T-cell (primary cell): ENCODE results near the gene LIMS1. TPM values are rescaled to one million over a fixed set of nuclear protein-coding genes. Genes with fewer than 3 reads are reported as not detected.
"Not testable (repeated sequence)": the region's sequence is repeated elsewhere in the genome, so short reads cannot be mapped to it uniquely, and the experiment has no call there.

Experiments
- ATAC-seq, 4 experiments: fragments of 200-7000 bp in 3 of 4; fragments of 150-1000 bp in 1 of 4; cut with Tn5 transposase; replicated peaks in 1 of 4; 1 replicate in 3 of 4; 2 replicates in 1 of 4; pipeline ENCODE4 v1.10.0; 2021; ENCODE audit warnings: moderate library complexity in 3 of 4, mild to moderate bottlenecking in 2 of 4, moderate number of reproducible peaks in 1 of 4
- CTCF ChIA-PET, 2 donors: fragments of 300-600 bp; sonication (Branson Sonifier 250); formaldehyde crosslinking; loops; one replicate each; lab custom pipeline; 2022; ENCODE audit warnings: antibody characterized with exemption in 2 of 2; lab: Charles Lee
- POLR2A ChIA-PET, 2 donors: fragments of 300-600 bp; sonication (Branson Sonifier 250); formaldehyde crosslinking; loops; one replicate each; lab custom pipeline; 2022; ENCODE audit warnings: antibody characterized with exemption in 2 of 2; lab: Charles Lee
- DNase-seq, 35 experiments: peaks; one replicate each; pipeline versions ENCODE4 v3.0.0 to v3.0.0-alpha.2; 2013 to 2023
- H3K27ac ChIP-seq: one replicate; pipeline ENCODE4 v1.5.1; 2013; ENCODE audit warnings: low read length
- H3K27me3 ChIP-seq, 2 experiments: replicated peaks in 1 of 2; 1 replicate in 1 of 2; 2 replicates in 1 of 2; pipeline versions ENCODE4 v1.6.1 to v1.7.0; 2013; ENCODE audit warnings: low read length in 1 of 2, mixed read lengths in 1 of 2; ENCODE audit not compliant: control insufficient read depth in 2 of 2, insufficient read depth in 2 of 2; ENCODE audit errors: extremely low read depth in 1 of 2
- H3K36me3 ChIP-seq, 2 donors: 1 replicate in 1 of 2; 2 replicates in 1 of 2; pipeline versions ENCODE4 v1.6.1 to v1.7.0; 2013; ENCODE audit warnings: low read length in 1 of 2; ENCODE audit not compliant: control insufficient read depth in 2 of 2, insufficient read depth in 1 of 2; ENCODE audit errors: extremely low read depth in 1 of 2
- H3K4me1 ChIP-seq, 2 experiments: 1 replicate in 1 of 2; 2 replicates in 1 of 2; pipeline versions ENCODE4 v1.6.1 to v1.7.0; 2013; ENCODE audit warnings: low read length in 2 of 2, mixed read lengths in 1 of 2; ENCODE audit not compliant: insufficient read depth in 2 of 2, control insufficient read depth in 1 of 2; ENCODE audit errors: extremely low read depth in 1 of 2
- H3K4me3 ChIP-seq, 2 donors: 1 replicate in 1 of 2; 2 replicates in 1 of 2; pipeline versions ENCODE4 v1.5.1 to v1.7.0; 2013; ENCODE audit warnings: mild to moderate bottlenecking in 2 of 2, low read length in 1 of 2, moderate library complexity in 1 of 2; ENCODE audit not compliant: control insufficient read depth in 1 of 2; ENCODE audit errors: extremely low read depth in 1 of 2
- H3K9me3 ChIP-seq: 2 replicates; pipeline ENCODE4 v1.7.0; 2013
- H3K27ac Mint-ChIP-seq, 2 donors: one replicate each; pipeline ENCODE4 v1.8.0; 2020 to 2021; ENCODE audit warnings: mild to moderate bottlenecking in 2 of 2, mixed read lengths in 2 of 2
- H3K27me3 Mint-ChIP-seq, 2 donors: one replicate each; pipeline ENCODE4 v1.8.0; 2021 to 2022; ENCODE audit warnings: mixed read lengths in 2 of 2
- H3K36me3 Mint-ChIP-seq: one replicate; pipeline ENCODE4 v1.8.0; 2021; ENCODE audit warnings: mixed read lengths
- H3K4me1 Mint-ChIP-seq, 3 donors: one replicate each; pipeline ENCODE4 v1.8.0; 2020 to 2022; ENCODE audit warnings: mixed read lengths in 3 of 3, mild to moderate bottlenecking in 1 of 3
- H3K4me3 Mint-ChIP-seq, 3 donors: one replicate each; pipeline ENCODE4 v1.8.0; 2020 to 2022; ENCODE audit warnings: mild to moderate bottlenecking in 3 of 3, mixed read lengths in 3 of 3, moderate library complexity in 3 of 3
- H3K9me3 Mint-ChIP-seq, 3 donors: one replicate each; pipeline ENCODE4 v1.8.0; 2020 to 2022; ENCODE audit warnings: mixed read lengths in 3 of 3
- WGBS: methylation state at CpG from one replicate; pipeline ENCODE4 v1.1.5; 2013; ENCODE audit warnings: missing lambda C conversion rate; ENCODE audit not compliant: insufficient coverage; 5-methylcytosine and 5-hydroxymethylcytosine counted together
- total RNA-seq, 35 experiments: library from RNA in 6 of 35; stranded (reverse) in 6 of 35; fragments of 120-200 nt in 1 of 35; gene quantifications; one replicate each; pipeline versions ENCODE4 v1.2.1 to v1.2.4 and lab custom pipeline; 2013 to 2026

The LIMS1 gene
- total RNA-seq, 5 donors from 2014 or later (not counting 1 experiment from before 2014, with no cell fraction given), result 55.5 to 82.8 (median 56.9) TPM

DNA sequence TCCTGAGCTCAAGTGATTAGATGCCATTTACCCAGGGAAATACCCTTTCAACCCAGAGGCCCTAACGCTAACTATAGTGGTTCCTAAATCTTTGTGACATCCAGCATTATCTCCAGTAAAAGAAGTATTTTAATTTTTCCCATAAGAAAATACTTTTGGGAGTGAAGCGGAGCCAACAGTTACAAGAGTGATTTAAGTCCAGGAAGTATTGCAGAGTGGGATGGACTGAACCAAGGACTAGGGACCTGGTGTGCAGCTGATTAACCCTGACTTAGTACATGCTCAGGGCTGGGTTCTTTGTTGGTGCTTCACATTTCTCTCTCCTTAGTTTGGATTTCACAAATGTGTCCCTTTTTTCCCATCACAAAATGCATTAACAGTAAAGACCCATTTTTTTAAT is 129.1 kb downstream of the LIMS1 start:
- no CpG with 5 or more reads among the region's 2 CpGs for WGBS
- H3K27me3 ChIP-seq, H3K27ac ChIP-seq, H3K4me3 Mint-ChIP-seq, H3K36me3 Mint-ChIP-seq, H3K9me3 ChIP-seq, H3K27me3 Mint-ChIP-seq, ATAC-seq, CTCF ChIA-PET, H3K36me3 ChIP-seq, DNase-seq, H3K4me3 ChIP-seq, POLR2A ChIA-PET, H3K4me1 ChIP-seq, H3K9me3 Mint-ChIP-seq, H3K27ac Mint-ChIP-seq: not testable (repeated sequence)
- H3K4me1 Mint-ChIP-seq, result peaks cover 10 to 19% (median 15%) of the 10 kb centered on the region in 3 donors

DNA sequence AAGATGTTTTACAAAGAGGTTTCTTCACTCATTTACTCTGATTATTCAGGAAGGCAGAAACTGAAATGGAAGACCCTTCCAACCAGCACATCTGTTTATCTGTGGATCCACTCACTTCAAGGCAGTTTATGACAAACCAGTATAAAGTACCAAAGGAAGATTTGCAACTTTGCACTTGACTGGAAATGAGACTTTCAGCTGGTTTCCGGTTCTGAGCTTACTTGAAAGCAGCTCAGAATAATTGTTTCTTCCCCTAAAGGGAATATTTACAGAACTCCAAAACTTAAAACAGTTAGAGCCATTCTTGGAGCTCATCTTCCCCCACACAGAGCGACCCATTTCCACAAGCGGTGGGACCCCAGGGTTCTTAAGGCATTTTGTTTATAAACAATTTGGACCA is 129.8 kb downstream of the LIMS1 start:
- CTCF ChIA-PET, DNase-seq, H3K27ac ChIP-seq: not testable (repeated sequence)

DNA sequence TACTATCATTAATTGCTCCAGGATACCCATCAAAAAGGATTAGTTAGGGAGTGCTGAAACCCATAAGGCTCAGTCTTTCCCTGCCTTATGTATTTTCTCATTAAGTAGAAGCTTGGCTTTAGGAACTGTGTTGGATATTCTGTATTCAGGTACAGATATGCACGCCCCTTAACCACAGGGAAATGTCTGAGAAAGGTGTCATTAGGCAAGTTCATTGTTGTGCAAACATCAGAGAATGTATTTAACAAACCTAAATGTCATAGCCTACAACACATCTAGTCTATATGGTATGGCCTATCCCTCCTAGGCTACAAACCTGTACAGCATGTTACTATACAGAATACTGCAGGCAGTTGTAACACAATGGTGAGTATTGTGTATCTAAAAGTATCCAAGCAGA is 130.7 kb downstream of the LIMS1 start:
- H3K4me3 Mint-ChIP-seq, H3K9me3 Mint-ChIP-seq, ATAC-seq, POLR2A ChIA-PET, H3K27ac ChIP-seq, H3K4me1 ChIP-seq, CTCF ChIA-PET, H3K27me3 ChIP-seq, H3K27me3 Mint-ChIP-seq, H3K4me3 ChIP-seq, H3K36me3 ChIP-seq, DNase-seq, H3K9me3 ChIP-seq, H3K36me3 Mint-ChIP-seq, H3K27ac Mint-ChIP-seq: not testable (repeated sequence)
- H3K4me1 Mint-ChIP-seq, result peaks cover 10 to 19% (median 15%) of the 10 kb centered on the region in 3 donors
- WGBS, result no CpG with 5 or more reads among the region's 1 CpG

More for the DNA sequence above, 129.8 kb downstream of the LIMS1 start:
- H3K27ac Mint-ChIP-seq, H3K4me1 ChIP-seq, H3K36me3 Mint-ChIP-seq, H3K27me3 ChIP-seq, H3K27me3 Mint-ChIP-seq, H3K9me3 Mint-ChIP-seq, H3K36me3 ChIP-seq, ATAC-seq, H3K4me3 Mint-ChIP-seq, POLR2A ChIA-PET, H3K4me3 ChIP-seq, H3K9me3 ChIP-seq: not testable (repeated sequence)
- peaks cover 10 to 19% (median 15%) of the 10 kb centered on the region in 3 donors for H3K4me1 Mint-ChIP-seq
- WGBS, result no CpG with 5 or more reads among the region's 3 CpGs

DNA sequence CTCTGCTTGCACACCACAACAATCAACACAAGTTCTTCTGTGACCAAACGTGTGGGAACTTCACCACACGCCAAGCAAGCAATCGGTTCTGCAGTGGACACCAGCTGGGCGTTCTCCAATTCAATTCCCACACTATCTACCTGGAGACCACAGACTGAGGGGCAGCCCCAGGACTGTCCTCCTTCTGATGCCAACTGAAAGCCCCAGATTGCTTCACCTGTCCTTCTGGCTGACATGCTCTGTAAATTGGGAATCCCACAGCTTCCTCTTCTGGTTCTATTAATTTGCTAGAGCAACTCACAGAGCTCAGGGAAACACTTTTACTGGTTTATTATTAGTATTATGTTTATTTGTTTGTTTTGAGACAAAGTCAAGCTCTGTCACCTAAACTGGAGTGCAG is 131.7 kb downstream of the LIMS1 start:
- POLR2A ChIA-PET, H3K4me3 ChIP-seq, H3K27me3 ChIP-seq, H3K4me3 Mint-ChIP-seq, H3K36me3 ChIP-seq, H3K4me1 ChIP-seq, DNase-seq, H3K36me3 Mint-ChIP-seq, H3K9me3 Mint-ChIP-seq, H3K27me3 Mint-ChIP-seq, H3K27ac ChIP-seq, ATAC-seq, H3K9me3 ChIP-seq, H3K27ac Mint-ChIP-seq, CTCF ChIA-PET: not testable (repeated sequence)
- peaks cover 10 to 18% (median 15%) of the 10 kb centered on the region in 3 donors for H3K4me1 Mint-ChIP-seq
- WGBS, result 100% methylated on average over 1 of the region's 4 CpGs

DNA sequence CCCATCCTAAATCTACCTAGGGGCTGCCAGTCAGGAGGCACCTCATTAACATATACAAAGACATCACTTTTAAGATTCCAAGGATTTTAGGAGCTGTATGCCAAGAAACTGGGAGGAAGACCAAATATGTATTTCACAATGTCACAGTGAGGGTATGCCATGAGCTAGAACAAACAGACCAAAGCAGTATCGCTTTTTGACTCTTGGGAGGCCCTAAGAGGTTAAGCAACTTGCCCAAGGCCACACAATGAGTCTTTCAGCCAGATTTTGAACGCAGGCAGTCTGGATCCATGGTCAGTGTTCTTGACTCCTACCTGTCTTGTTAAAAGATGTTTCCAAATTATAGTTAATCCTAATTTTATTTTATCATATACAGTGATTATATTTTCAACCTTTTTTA is 132.9 kb downstream of the LIMS1 start:
- H3K36me3 Mint-ChIP-seq, H3K27ac ChIP-seq, POLR2A ChIA-PET, H3K27ac Mint-ChIP-seq, H3K4me3 Mint-ChIP-seq, H3K4me3 ChIP-seq, H3K9me3 ChIP-seq, H3K9me3 Mint-ChIP-seq, DNase-seq, H3K27me3 ChIP-seq, ATAC-seq, H3K36me3 ChIP-seq, CTCF ChIA-PET, H3K27me3 Mint-ChIP-seq, H3K4me1 ChIP-seq: not testable (repeated sequence)
- peaks cover 10 to 14% (median 12%) of the 10 kb centered on the region in 3 donors for H3K4me1 Mint-ChIP-seq
- WGBS, result 88% methylated on average over 1 of the region's 2 CpGs

DNA sequence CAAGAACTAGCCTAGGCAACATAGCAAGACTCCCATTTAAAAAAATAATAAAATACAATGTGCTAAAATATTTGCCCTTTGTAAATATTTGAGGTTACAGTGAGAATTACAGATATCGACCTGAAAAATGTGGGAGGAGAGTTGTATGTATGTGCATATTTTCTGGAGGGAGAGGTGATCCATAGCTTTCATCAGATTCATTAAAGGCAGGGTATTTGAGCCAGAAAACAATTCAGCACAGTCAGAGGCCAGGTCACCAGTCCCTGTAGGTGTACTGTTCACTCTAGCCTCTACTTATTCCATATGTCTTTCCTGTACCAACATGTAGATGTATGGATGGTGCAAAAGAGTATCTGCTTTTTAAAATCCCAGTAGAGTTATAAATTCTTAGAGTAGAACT is 136.0 kb downstream of the LIMS1 start:
- H3K36me3 Mint-ChIP-seq, H3K9me3 Mint-ChIP-seq, ATAC-seq, H3K4me1 Mint-ChIP-seq, H3K36me3 ChIP-seq, CTCF ChIA-PET, H3K4me3 Mint-ChIP-seq, POLR2A ChIA-PET, DNase-seq, H3K27ac Mint-ChIP-seq, H3K9me3 ChIP-seq, H3K4me1 ChIP-seq, H3K27me3 Mint-ChIP-seq, H3K27me3 ChIP-seq, H3K27ac ChIP-seq, H3K4me3 ChIP-seq: not testable (repeated sequence)
- WGBS, result no CpG with 5 or more reads among the region's 1 CpG

DNA sequence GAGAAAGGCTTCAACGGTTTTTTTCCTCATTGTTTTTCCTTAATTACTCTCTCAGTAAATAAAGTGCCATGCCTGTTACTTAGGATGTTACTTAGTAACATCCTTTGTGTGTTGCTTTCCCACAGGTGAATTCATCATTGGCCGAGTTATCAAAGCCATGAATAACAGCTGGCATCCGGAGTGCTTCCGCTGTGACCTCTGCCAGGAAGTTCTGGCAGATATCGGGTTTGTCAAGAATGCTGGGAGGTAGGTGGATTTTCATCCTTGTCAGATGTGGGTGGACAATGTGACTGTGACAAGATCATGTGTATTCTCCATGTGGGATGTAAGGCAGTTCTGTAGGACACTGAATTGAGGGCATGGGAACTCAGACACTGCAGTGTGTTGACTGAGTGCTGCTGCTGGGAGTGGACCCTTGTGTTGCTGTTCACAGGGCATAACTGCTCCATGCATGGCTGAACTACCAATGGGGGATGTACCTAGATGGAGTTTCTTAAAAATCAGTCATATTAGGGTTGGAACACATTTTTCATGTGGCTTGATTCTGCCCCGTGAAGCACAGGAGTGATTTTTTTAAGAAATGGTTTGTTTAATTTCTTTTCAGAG is 138.0 kb downstream of the LIMS1 start:
- H3K4me1 Mint-ChIP-seq, H3K27me3 Mint-ChIP-seq, DNase-seq, H3K27me3 ChIP-seq, H3K4me1 ChIP-seq, H3K27ac ChIP-seq, POLR2A ChIA-PET, H3K4me3 ChIP-seq, H3K27ac Mint-ChIP-seq, H3K9me3 ChIP-seq, ATAC-seq, H3K4me3 Mint-ChIP-seq, H3K9me3 Mint-ChIP-seq: not testable (repeated sequence)
- peaks cover 13% of the 10 kb centered on the region for H3K36me3 Mint-ChIP-seq
- H3K36me3 ChIP-seq, result peaks cover 0 to 15% of the 10 kb centered on the region in 2 donors
- no CpG with 5 or more reads among the region's 6 CpGs for WGBS
- CTCF ChIA-PET, result interaction anchor here in 1 of 2 donors (0.7 kb wide), 1 partner anchor 30 kb away, joined by 6 read pairs; no protein-coding TSS in a partner anchor
